Stimulated activated CD8-positive, alpha-beta memory T cell treated with anti-CD3 and anti-CD28 coated beads, Interleukin-15, amount 100 ng/mL, for 1 hour (primary cell): ENCODE measurements around the gene PROM1.

ENCODE experiments used
- DNase-seq: peaks from one replicate; pipeline ENCODE4 v3.0.0-alpha.2; 2020; ENCODE audit warnings: low read depth

The PROM1 gene

DNA sequence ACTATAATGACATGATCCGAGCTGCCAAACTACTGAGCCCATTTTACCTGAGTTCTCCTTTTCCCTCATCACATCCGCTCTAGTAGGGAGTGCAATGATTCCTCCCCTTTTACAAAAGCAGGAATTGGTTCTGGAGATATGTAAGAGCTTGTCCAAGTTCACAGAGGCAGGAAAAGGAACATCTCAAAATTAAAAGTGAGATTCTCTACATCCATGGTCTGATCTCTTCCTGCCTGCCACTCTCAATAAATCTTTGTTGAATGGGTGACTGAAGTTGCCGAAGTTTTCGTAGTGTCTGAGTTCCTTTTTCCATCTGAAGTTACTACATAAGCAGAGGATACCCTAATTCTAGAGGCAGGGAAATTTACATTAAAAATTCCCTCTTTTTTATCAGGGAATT, 145.2 kb downstream of the PROM1 start, which contains the start of gene FGFBP1:
Gene FGFBP1, minus strand, starts transcription at position 101 of the 400 bp plus-strand sequence. CDS start 2,108 bp downstream, outside the sequence.
- no peak for DNase-seq

DNA sequence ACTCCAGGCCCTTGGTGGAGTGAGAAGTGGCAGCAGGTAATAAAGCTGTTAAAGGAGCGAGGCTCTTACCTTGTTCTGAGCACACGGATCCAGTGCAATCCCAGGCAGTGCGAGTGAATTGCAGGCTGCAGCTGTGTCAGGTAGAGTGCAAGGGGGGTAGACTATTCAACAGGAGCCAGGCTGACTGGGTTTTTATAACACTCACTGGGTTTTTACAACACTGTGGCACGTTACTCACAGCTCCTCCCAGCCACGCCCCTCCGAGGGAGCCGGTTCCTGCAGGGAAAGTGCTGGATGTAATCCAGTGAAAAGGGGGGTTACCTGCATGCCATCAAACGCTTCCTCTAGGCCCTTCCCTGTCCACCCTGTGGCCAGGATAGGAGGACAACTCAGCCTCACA, 145.6 kb downstream of the PROM1 start:
- no peak for DNase-seq

DNA sequence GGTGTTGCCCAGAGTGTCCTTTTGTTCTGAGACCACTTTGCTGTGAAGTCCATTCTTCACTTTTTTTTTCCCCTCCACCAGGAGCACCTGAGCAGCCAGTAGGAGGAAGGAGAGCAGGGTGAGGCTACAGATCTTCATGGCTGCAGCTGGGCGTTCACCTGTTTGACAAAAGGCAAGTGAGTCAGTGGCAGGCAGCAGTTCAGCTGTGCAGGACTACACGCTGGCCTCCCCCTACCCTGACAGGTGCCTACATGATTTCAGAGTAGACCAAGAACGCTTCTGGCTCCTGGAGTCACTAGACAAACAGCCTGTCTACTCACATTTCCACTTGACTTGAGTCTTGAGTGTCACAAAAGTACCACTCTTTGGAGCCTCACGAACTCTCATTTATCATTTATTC, 147.3 kb downstream of the PROM1 start:
- no peak for DNase-seq

DNA sequence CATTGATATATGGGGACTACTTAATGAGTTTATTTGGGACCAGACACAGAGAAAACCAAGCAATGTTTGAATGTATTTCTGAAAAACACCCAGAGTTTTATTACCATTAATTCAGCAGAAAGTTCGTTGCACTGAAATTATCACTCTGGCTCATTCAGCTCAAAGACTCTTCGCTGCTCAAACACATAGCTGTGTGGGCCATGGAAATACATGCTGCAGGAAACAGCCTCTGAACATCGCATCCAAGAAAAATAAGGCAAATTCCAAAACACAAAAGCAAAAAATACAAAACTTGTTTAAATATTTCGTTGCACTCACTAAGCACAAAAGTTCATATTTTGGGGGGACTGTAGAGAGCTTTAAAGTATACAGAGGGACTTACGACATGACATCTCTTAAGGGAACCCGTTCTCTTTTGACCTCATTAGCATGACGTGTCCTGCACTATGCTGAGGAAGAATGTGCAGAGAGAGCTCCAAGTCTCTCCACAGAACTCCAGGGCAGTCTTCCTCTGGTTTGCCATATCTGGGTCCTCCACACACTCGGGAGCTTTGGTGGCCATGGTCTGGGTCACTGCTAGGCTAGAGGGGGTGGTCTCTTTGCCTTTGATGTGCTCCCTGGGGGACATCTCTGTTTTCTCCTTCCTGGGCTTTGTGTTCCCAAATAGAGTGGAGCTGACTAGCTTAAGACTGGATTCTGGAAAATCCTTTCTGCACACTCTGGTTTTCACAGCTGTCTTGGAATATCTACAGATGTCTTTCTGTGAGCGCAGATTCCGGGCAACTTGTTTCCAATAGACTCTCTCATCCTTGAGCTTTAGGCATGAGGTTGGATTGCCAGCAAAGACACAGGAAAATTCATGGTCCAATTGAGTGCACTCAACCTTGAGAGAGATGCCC, 148.1 kb downstream of the PROM1 start:
- DNase-seq = no peak

DNA sequence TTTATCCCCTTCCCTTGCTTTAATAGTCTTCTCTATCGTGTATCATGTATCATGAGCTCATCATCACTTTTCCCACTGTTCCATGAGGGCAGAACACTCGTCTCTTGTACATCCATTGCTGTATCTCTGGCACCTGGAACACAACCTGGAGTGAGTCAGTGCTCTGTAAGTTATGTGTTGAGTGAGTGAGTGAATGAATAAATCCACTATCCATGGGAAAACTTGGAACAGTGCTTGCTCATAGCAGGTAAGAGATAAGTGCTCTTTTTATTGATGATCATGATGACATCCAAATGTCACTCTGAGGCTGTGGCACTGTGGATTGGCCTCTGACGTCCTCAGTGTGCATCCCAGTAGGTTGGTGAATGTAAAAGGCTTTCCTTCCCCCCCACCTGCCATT, 149.6 kb downstream of the PROM1 start:
- DNase-seq = no peak

GRCh38 chr4:15931451-15932210, 152.2 kb downstream of the PROM1 start:
- DNase-seq = no peak

DNA sequence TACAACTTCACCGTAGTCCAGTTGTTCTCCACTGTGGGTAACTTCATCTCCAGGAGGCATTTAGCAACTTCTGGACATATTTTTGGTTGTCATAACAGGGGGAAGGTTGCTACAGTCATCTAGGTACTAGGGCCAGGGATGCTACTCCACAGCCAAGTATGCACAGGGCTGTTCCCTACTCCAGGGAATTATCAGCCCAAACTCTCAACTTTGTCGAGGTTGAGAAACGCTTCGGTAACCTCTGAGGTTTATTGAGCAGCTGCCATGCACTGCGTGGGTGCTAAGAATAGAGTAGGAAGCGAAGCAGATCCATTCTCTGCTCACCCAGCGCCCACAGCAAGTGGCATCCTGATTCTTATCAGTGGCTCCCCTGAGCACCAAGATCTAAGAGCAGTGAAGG, 153.5 kb downstream of the PROM1 start:
- DNase-seq = no peak

- DNase-seq = no peak
Measured at GRCh38 chr4:15929540-15929939, 154.3 kb downstream of the PROM1 start.

- no peak for DNase-seq
Measured at GRCh38 chr4:15928883-15929282, 154.9 kb downstream of the PROM1 start.

DNA sequence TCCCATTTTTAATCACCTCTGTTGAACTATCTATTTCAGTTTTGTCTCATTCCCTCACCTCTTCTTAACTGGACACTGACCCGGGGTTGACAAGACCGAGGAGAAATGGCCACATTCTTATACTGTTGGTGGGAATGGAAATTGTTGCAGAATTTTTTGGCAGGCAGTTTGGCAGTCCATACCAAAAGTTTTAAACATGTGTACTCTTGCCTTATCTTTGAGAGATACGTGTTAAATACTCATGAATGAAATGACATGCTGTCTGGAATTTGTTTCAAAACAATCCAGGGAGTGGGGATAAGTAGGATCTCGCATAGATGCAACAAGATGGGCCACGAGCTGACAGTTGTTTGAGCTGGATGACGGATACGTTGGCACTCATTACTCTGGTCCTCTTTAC, 157.3 kb downstream of the PROM1 start:
- DNase-seq = no peak

- no peak for DNase-seq
Measured at GRCh38 chr4:15925830-15926229, 158.0 kb downstream of the PROM1 start.

- DNase-seq = no peak
Measured at GRCh38 chr4:15921592-15921932, 162.3 kb downstream of the PROM1 start.

DNA sequence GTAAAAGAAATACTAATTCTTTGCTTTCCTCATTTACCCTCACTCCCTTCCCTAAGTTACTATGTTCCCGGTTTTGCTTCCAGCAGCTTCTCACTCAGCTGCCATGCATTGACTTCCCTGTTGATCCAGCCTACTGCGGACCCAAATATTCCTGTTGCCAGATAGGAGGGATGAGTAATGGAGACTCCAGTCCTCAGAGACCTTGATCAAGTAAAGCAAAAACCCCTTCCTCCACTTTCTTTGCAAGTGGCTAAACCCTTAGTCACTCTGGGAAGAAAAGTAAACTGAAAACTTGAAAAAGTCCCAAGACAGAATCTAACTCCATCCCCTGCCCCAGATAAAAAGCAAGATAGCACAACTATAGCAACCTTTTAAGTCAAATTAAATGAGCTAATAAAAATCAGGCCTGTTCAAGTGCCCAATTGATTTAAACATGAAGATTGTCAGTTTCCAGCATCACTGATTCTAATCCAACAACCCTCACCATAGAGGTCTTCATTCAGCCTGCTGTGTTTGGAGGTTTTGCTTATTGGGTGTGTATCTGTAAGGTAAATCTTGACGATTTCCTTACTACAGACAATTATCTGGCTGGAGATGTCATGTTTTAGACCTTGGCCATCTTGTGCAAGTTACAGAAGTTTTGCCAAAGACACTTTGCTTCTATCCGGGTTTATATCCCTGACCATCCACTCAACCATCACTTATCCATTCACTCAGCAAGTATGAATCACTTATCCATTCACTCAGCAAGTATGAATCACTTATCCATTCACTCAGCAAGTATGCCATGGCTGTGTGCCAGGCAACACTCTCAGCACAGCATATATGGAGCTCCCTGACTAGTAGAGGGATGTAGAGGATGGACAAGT, 162.9 kb downstream of the PROM1 start:
- DNase-seq = no peak

- DNase-seq = no peak
Measured at GRCh38 chr4:15918484-15919129, 165.2 kb downstream of the PROM1 start.
